ENCODE measurements around the gene ZG16.

DNA sequence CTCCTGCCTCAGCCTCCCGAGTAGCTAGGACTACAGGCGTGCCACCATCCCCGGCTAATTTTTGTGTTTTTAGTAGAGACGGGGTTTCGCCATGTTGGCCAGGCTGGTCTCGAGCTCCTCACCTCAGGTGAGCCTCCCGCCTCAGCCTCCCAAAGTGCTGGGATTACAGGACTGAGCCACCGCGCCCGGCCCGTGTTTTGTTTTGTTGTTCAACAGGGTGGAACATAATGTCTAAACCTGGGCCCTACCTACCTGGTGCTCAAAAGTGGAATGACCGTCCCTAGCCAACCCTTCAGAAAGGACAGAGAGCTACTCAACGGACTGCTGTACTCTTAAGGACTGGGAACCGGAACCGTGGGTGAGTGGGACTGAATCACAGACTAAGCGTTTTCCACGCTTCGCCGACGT is 11.7 kb downstream of the ZG16 start:
- TF ChIP-seq POLR2A (IDR thresholded peaks at IDR 0.05) (no peak), EP300 (IDR thresholded peaks at IDR 0.05) (no peak)
- TF ChIP-seq, protein P1, sequence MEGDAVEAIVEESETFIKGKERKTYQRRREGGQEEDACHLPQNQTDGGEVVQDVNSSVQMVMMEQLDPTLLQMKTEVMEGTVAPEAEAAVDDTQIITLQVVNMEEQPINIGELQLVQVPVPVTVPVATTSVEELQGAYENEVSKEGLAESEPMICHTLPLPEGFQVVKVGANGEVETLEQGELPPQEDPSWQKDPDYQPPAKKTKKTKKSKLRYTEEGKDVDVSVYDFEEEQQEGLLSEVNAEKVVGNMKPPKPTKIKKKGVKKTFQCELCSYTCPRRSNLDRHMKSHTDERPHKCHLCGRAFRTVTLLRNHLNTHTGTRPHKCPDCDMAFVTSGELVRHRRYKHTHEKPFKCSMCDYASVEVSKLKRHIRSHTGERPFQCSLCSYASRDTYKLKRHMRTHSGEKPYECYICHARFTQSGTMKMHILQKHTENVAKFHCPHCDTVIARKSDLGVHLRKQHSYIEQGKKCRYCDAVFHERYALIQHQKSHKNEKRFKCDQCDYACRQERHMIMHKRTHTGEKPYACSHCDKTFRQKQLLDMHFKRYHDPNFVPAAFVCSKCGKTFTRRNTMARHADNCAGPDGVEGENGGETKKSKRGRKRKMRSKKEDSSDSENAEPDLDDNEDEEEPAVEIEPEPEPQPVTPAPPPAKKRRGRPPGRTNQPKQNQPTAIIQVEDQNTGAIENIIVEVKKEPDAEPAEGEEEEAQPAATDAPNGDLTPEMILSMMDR (IDR thresholded peaks at IDR 0.05), result no peak
